GM12892 (cell line): ENCODE results near the gene DNASE1L3.

Experiments
- DNase-seq: peaks from one replicate; pipeline ENCODE4 v3.0.0; 2011; ENCODE audit not compliant: insufficient read length
- FAIRE-seq: peaks from 2 replicates; lab custom pipeline; 2011; peaks lifted over from hg19 to GRCh38; lab: Jason Lieb, UNC
- POLR2A ChIP-seq: IDR thresholded peaks from 2 replicates; pipeline ENCODE4 v1.6.1; 2011; ENCODE audit warnings: low read depth, low read length, control low read depth
- POLR2AphosphoS5 ChIP-seq: IDR thresholded peaks from 2 replicates; pipeline ENCODE4 v1.6.1; 2011; ENCODE audit warnings: low read depth, low read length, control low read depth
- TAF1 ChIP-seq: IDR thresholded peaks from 2 replicates; pipeline ENCODE4 v1.6.1; 2011; ENCODE audit warnings: low read depth, mild to moderate bottlenecking, control low read depth, low read length, borderline replicate concordance

The DNASE1L3 gene

DNA sequence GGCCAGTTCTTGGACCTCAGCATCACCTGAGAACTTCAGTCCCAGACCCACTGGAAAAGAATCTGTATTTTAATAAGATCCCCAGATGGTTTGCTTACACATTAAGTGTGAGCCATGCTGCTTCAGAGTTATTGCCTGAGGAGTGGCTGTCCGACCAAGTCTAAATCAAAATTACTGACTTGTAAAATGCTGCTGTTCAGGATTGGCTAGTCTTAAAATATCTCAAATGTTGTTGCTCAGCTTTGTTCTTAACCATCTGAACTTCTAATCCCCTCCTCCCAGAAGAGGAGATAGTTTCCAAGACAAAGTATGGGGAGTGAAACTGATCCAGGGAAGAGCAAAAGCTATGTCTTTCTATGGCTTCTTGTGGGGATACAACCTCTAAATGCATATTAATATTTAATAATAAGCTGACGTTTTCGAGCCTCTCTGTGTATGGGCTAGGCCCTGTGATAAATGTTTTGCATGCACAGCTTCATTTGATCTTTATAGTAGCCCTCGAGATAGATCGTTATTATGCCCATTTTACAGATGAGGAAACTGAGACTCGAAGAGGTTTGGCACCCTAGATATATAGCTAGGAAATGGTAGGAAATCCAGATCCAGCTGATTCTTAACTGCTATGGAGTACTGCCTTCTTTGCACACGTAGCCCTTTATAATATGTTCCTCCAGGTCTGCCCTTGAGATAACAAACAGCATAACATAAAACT is 52.2 kb downstream of the DNASE1L3 start:
- TF ChIP-seq TAF1 (no peak), POLR2A (no peak), POLR2AphosphoS5 (no peak)
- FAIRE-seq (no peak), DNase-seq (no peak)

- no peak for DNase-seq
- no peak for FAIRE-seq
- no peak for TF ChIP-seq TAF1
- TF ChIP-seq POLR2AphosphoS5: no peak
- TF ChIP-seq POLR2A: no peak
These were observed 53.1 kb downstream of the DNASE1L3 start for GRCh38 chr3:58157700-58158099.

DNA sequence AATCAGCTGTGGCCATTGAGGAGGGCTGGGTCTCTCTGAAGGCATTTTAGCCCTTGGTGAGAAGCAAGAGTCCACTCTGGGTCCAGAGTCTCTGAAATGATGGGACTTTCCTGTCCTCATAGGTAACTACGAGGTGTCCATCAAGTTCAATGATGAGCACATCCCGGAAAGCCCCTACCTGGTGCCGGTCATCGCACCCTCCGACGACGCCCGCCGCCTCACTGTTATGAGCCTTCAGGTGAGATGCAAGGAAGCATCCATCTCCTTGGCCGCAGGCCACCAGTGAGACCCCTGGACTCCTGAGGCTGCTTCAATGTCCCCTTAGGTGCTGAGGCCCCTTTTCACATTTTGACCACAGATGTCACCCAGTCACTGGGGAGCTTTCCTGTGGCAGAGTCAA is 54.9 kb downstream of the DNASE1L3 start:
- TF ChIP-seq TAF1 (no peak), POLR2A (no peak), POLR2AphosphoS5 (no peak)
- no peak for FAIRE-seq

GRCh38 chr3:58154626-58155449 is 55.9 kb downstream of the DNASE1L3 start:
- FAIRE-seq (no peak), DNase-seq (no peak)
- TF ChIP-seq POLR2AphosphoS5 (no peak), TAF1 (no peak), POLR2A (no peak)

More for the DNA sequence above, 54.9 kb downstream of the DNASE1L3 start:
- DNase-seq: no peak

GRCh38 chr3:58153371-58153770 is 57.4 kb downstream of the DNASE1L3 start:
- DNase-seq: no peak
- TF ChIP-seq POLR2A (no peak), POLR2AphosphoS5 (no peak), TAF1 (no peak)
- FAIRE-seq: no peak

DNA sequence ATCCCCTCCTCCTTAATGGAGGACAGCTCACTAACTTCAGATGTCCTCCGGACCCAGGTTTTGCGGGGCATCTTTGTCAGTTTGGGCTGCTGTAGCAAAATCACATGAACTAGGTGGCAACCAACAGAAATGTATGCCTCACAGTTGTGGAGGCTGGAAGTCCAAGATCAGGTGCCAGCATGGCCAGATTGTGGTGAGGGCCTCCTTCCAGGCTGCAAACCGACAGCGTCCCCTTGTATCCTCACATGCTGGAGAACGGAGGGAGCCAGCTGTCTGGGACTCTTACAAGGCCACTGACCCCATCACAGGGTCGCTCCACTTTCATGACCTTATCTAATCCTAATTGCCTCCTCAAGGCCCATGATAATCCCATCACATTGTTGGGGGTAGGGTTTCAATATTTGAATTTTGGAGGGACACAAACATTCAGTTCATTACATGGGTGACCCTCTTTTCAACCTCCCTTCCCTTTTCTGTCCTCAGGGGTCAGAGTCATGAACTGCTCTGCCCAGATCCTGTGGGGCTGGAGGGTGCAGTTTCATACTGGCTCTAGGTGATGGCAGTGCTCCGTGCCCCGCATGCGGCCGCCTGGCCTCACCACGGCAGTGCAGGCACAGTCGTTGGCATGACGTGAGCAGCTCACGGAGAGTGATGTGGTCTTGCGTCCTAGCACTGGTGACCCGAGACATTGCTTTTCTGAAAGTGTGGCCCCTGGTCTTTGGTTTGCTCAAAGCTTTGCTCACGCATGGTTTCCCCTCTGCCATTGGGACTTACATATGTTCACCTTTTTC is 58.4 kb downstream of the DNASE1L3 start:
- no peak for FAIRE-seq
- no peak for TF ChIP-seq POLR2A
- no peak for TF ChIP-seq POLR2AphosphoS5
- no peak for TF ChIP-seq TAF1

GRCh38 chr3:58151637-58152036 is 59.1 kb downstream of the DNASE1L3 start:
- TF ChIP-seq POLR2AphosphoS5 (no peak), POLR2A (no peak), TAF1 (no peak)
- FAIRE-seq: no peak
- no peak for DNase-seq

More for the DNA sequence above, 58.4 kb downstream of the DNASE1L3 start:
- no peak for DNase-seq

DNA sequence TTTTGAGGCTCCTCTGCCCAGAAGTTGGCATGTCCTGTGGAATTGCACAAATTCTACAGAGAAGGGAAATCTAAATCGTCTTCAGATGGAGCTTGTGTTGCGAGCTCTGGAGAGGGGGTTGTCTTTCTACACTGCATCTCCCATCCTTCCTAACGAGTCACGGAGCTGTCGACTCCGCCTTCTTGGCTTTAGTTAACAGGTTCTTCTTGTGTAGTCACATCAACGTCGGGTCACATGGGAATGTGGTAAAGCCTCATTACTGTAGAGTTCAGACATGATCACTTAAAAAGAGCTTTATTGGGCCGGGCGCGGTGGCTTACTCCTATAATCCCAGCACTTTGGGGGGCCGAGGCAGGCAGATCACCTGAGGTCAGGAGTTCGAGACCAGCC is 60.0 kb downstream of the DNASE1L3 start:
- FAIRE-seq (no peak), DNase-seq (no peak)
- TF ChIP-seq POLR2AphosphoS5: no peak
- TF ChIP-seq POLR2A: no peak
- no peak for TF ChIP-seq TAF1

DNA sequence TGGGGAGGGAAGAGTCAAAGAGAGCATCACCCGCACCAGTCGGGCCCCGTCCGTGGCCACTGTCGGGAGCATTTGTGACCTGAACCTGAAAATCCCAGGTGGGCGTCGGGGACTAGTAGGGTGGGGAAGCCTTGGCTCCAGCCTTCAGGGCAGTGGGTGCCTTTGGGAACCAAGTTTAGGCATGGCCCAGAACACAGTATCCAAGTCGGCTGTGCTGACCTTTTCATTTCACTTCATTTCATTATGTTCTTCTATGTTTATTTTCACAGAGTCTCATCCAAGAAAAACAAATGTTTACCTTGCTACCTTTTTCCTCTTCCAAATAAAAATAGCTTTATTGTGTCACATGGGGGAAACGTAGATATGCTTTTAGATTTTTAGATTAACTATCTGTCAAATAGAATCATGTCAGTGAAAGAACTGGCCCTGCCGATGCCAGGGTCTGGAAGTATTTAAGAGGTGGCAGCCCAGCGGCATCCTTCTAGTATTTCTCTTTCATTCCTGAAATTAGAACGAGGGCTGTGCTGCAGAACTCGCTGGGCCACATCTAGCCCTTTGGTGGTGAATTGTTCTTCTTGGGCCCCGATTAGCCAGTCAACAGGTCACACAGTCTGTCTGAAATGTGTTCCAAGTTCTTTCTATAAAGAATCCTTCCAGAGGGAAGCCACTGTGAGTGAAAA is 60.5 kb downstream of the DNASE1L3 start:
- no peak for DNase-seq
- FAIRE-seq: no peak

DNA sequence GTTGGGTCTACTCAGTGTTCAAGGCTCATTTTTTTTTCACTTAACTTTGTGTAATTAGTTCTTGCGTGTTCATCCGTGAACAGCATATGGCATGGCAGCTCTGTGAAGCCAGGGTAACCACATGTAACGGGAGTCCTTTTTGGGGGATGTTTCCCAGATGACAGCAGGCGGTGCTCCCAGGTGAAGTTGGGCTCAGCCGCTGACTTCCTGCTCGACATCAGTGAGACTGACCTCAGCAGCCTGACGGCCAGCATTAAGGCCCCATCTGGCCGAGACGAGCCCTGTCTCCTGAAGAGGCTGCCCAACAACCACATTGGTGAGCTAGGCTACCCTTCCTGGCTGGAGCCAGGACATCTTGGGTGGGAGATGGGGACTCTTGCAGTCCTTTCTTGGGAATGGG is 62.7 kb downstream of the DNASE1L3 start:
- FAIRE-seq: no peak
- no peak for DNase-seq
- TF ChIP-seq TAF1: no peak
- no peak for TF ChIP-seq POLR2AphosphoS5
- no peak for TF ChIP-seq POLR2A

More for the DNA sequence above, 60.5 kb downstream of the DNASE1L3 start:
- TF ChIP-seq POLR2A (no peak), POLR2AphosphoS5 (no peak), TAF1 (no peak)
